ENCODE results near the gene DGKG. TPM values are rescaled to one million over a fixed set of nuclear protein-coding genes. Genes with fewer than 3 reads are reported as not detected.

The DGKG gene
- total RNA-seq, 4 donors from 2014 or later = 0.84 to 5.8 (median 2.9) TPM

DNA sequence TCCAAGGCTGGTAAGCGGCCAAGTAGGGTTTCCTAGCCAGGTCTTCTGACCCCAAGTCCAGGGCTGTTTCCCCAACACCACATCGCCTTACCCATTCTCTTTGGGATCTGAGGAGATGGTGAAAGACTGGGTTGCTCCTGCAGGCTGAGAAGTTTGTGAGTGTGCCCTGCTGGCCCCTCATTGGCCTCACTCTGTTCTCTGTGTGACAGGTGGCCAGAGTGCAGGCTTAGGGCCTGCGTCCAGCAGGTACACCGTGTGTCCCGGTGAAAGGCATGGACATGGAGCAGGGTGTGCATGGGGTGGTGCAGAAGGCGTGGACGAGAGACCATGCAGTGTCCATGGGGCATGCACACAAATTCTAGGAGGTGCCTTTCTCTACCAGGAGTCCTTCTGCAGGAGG, 91.3 kb downstream of the DGKG start:
- ATAC-seq (ENCODE audit: low FRiP score) (no peak), DNase-seq (ENCODE audit: low spot score) (no peak)

DNA sequence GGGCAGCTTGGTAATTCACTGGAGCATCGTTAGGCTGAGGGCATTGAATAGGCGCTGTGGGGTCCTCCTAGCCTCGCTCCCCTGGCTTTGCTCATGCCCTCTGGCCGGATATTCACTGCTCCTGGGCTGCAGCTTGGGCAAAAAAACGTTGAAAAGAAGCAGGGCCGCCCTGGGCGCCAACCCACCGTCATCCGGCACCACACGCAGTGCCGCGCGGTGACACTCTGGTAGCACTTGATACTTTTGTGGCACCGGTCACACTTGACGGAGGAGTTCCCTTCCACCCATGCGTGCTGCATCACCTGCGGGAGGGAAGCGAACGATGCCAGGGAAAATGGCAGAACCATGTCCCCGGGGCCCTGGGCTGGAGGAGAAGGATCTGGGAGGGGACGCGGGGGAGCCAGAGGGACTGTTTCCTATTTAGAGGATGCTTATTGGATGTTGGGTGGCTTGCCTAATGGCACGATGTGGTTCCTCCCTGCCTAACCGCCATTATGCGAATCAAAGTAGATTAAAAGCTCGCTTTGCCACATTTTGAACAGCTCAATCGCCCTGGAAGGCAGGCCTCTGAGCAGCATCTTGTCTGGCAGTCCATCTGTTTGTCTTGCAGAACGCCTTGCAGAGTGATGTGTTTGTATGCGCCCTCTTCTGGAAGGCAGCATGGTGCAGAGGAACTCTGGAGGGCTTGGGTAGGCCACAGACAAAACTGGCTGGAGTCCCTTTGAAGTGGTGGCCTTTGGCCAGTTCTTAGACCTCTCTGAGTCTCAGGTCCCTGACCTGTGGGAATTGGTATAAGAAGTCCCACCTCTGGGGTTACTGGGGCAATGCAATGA, 93.2 kb downstream of the DGKG start:
- TF ChIP-seq, protein P1, sequence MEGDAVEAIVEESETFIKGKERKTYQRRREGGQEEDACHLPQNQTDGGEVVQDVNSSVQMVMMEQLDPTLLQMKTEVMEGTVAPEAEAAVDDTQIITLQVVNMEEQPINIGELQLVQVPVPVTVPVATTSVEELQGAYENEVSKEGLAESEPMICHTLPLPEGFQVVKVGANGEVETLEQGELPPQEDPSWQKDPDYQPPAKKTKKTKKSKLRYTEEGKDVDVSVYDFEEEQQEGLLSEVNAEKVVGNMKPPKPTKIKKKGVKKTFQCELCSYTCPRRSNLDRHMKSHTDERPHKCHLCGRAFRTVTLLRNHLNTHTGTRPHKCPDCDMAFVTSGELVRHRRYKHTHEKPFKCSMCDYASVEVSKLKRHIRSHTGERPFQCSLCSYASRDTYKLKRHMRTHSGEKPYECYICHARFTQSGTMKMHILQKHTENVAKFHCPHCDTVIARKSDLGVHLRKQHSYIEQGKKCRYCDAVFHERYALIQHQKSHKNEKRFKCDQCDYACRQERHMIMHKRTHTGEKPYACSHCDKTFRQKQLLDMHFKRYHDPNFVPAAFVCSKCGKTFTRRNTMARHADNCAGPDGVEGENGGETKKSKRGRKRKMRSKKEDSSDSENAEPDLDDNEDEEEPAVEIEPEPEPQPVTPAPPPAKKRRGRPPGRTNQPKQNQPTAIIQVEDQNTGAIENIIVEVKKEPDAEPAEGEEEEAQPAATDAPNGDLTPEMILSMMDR (IDR thresholded peaks at IDR 0.05) = no peak
- DNase-seq (ENCODE audit: low spot score) (no peak), ATAC-seq (ENCODE audit: low FRiP score) (no peak)

More for the DNA sequence above, 91.3 kb downstream of the DGKG start:
- TF ChIP-seq, protein P1 (IDR thresholded peaks at IDR 0.05) = no peak

DNA sequence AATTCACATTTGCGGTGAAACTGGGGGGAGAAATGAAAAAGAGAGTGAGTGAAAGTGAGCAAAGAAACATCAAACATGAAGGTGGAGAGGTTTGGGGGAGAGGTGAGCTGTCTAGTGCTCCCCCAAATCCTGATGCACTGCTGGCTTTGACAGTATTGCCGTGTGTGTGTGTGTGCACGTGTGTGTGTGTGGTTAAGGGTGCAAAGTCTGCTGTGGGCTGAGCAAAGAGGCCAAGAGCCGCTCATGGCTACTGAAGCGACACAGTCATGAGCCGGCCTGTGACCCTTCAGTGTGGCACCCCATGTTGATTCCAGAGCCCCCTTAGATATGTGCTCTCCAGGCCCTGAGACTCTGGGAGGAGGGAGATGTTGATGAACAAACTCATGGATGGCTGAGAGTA, 94.3 kb downstream of the DGKG start:
- DNase-seq (ENCODE audit: low spot score) (no peak), ATAC-seq (ENCODE audit: low FRiP score) (no peak)

DNA sequence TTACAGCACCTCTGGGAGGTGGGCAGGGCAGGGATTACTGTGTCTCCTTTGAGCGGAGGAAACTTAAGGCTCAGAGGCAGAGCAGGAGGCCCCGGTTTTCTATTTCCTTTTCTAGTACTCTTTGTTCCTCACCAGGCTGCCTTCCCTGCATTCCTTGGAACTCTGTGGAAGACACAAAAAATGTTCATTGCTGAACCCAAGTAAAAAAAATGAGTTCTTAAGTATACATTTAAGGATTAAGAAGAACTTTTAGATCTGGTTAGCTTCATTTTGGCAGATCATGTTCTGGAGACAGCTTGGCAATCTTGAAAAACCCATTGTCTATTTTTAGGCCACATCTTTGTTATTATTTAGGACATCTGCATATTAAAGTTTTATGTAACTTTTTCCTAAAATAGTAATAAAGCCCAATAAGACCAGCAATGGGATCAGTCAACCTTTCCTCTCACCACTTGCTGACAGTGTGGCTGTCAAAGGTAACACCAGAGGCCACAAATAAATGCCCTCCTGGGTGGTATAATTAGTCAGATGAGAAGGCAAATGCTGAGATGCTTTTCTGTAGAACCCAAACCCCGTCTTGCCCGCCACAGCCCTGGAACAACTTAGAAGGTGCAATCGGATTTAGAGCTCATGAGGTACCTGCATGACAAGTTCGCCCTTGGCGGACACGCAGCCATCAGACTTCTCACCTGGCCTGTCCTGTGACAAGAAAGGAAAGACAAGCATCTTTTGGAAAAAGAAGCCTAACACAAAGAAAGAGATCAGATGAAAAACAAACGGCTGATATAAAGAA, 97.2 kb downstream of the DGKG start:
- ATAC-seq (ENCODE audit: low FRiP score) (no peak), DNase-seq (ENCODE audit: low spot score) (no peak)
- TF ChIP-seq, protein P1 (IDR thresholded peaks at IDR 0.05) = no peak

More for the DNA sequence above, 94.3 kb downstream of the DGKG start:
- TF ChIP-seq, protein P1 (IDR thresholded peaks at IDR 0.05) = no peak

DNA sequence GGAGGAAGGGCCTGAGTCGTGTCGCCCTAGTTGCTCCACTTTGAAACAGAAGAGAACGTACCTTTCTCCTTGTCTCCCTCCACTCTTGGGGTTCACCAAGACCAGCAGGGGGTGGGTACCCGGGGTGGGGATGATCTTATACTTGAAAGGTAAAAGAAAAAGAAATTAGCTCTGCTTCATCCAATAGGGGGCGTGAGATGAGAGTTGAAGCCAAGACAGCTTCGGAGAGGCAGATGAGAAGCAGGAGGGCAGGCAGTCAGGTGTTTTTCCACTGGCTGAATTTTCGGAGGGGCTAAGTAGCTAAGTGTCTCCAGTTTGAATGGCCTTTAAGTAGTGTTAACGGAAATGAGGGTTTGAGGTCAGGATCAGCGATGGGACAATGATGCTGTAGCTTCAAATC, 100.4 kb downstream of the DGKG start:
- ATAC-seq (ENCODE audit: low FRiP score) (no peak), DNase-seq (ENCODE audit: low spot score) (no peak)
- TF ChIP-seq, protein P1 (IDR thresholded peaks at IDR 0.05) = no peak

DNA sequence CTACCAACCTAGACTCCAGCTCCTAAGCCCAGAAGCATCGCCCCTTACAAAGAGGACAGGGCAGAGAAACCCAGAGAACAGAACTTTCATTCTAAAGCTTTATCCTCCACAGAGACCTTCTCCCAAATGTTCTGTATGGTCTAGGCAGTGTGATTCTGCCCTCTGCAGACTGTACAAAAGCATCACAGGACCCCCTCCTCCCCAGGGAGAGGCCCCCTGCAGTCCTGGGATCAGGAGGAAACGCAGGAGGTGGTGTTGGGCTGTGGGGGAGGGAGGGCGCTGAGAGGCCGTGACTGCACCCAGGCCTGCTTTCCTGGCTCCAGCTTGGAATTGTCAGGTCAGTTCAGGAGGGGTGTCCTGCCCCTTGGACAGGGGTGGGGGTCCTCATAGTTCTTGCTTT, 101.3 kb downstream of the DGKG start:
- ATAC-seq (ENCODE audit: low FRiP score) (no peak), DNase-seq (ENCODE audit: low spot score) (no peak)
- TF ChIP-seq, protein P1 (IDR thresholded peaks at IDR 0.05) = no peak

Data from omental fat pad (tissue), 4 donors.